NCI-H748 treated with DMSO at 0.1 percent for 48 hours (cell line): Measurements from ENCODE around the gene NF1.
"Not testable (repeated sequence)": the region's sequence is repeated elsewhere in the genome, so short reads cannot be mapped to it uniquely, and the experiment has no call there.

ENCODE experiments used
- DNase-seq: peaks from one replicate; lab custom pipeline; 2025; lab: John Stamatoyannopoulos, UW

The NF1 gene

GRCh38 chr17:31094600-31095235 lies at the start of gene NF1:
NF1 (plus strand) TSS chr17:31094977; CDS start chr17:31095310, 333 bp downstream.
- DNase-seq, result peak; percentile 90

- DNase-seq, result not testable (repeated sequence)
Measured at GRCh38 chr17:31046856-31047425, 47.8 kb upstream of the NF1 start.

- no peak for DNase-seq
Measured at GRCh38 chr17:31048142-31048541, 46.6 kb upstream of the NF1 start.

- no peak for DNase-seq
Measured at GRCh38 chr17:31048780-31049179, 46.0 kb upstream of the NF1 start.

GRCh38 chr17:31050948-31051347 lies 43.8 kb upstream of the NF1 start:
- DNase-seq, result no peak

GRCh38 chr17:31051506-31051905 lies 43.3 kb upstream of the NF1 start:
- DNase-seq, result no peak

GRCh38 chr17:31052187-31052889 lies 42.4 kb upstream of the NF1 start:
- DNase-seq, result no peak

GRCh38 chr17:31053071-31053470 lies 41.7 kb upstream of the NF1 start:
- DNase-seq, result no peak

GRCh38 chr17:31054761-31055160 lies 40.0 kb upstream of the NF1 start:
- DNase-seq, result no peak

- no peak for DNase-seq
Measured at GRCh38 chr17:31058976-31059375, 35.8 kb upstream of the NF1 start.

- DNase-seq, result no peak
Measured at GRCh38 chr17:31060791-31061550, 33.8 kb upstream of the NF1 start.

GRCh38 chr17:31061678-31062077 lies 33.1 kb upstream of the NF1 start:
- no peak for DNase-seq

GRCh38 chr17:31062346-31062745 lies 32.4 kb upstream of the NF1 start:
- no peak for DNase-seq

GRCh38 chr17:31064707-31065106 lies 30.1 kb upstream of the NF1 start:
- no peak for DNase-seq

GRCh38 chr17:31067691-31068184 lies 27.0 kb upstream of the NF1 start:
- DNase-seq, result no peak

- DNase-seq, result no peak
Measured at GRCh38 chr17:31068291-31068690, 26.5 kb upstream of the NF1 start.

- DNase-seq, result no peak
Measured at GRCh38 chr17:31072186-31072585, 22.6 kb upstream of the NF1 start.

- no peak for DNase-seq
Measured at GRCh38 chr17:31073411-31073810, 21.4 kb upstream of the NF1 start.

GRCh38 chr17:31074772-31075555 lies 19.8 kb upstream of the NF1 start:
- DNase-seq, result no peak

- DNase-seq, result no peak
Measured at GRCh38 chr17:31078290-31078689, 16.5 kb upstream of the NF1 start.

- DNase-seq, result no peak
Measured at GRCh38 chr17:31079731-31080130, 15.0 kb upstream of the NF1 start.

GRCh38 chr17:31085563-31085962 lies 9.2 kb upstream of the NF1 start:
- DNase-seq, result no peak
